Measurements from ENCODE around the gene NFE2L1.
"Not testable (repeated sequence)": the region's sequence is repeated elsewhere in the genome, so short reads cannot be mapped to it uniquely, and the experiment has no call there.

The NFE2L1 gene

DNA sequence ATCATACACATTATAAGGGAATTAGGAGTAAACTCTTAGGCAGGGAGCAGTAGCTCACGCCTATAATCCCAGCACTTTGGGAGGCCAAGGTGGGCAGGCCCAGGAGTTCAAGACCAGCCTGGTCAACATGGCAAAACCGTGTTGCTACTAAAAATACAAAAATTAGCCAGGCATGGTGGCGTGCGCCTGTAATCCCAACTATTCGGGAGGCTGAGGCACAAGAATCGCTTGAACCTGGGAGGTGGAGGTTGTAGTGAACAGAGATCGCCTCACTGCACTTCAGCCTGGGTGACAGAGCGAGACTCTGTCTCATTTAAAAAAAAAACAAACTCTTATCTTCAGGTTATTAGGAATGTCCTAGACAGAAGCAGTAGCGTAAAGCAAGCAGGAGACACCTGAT is 24.7 kb downstream of the NFE2L1 start:
- not testable (repeated sequence) for DNase-seq

DNA sequence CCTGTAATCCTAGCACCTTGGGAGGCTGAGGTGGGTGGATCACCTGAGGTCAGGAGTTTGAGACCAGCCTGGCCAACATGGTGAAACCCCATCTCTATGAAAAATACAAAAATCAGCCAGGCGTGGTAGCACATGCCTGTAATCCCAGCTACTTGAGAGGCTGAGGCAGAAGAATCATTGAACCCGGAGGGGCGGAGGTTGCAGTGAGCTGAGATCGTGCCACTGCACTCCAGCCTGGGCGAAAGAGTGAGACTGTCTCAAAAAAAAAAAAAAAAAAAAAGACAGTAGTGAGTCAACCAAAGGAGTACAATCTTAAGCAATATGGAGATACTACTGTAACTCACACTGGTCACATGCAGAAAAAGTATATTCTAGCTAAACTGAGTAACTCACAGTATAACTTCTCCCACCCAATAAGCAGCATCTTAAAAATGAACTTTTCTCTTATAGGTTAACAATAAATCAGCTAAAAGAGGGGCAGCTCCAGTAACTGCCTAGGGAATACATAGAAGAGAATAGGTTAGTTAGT is 25.5 kb downstream of the NFE2L1 start:
- not testable (repeated sequence) for DNase-seq

DNA sequence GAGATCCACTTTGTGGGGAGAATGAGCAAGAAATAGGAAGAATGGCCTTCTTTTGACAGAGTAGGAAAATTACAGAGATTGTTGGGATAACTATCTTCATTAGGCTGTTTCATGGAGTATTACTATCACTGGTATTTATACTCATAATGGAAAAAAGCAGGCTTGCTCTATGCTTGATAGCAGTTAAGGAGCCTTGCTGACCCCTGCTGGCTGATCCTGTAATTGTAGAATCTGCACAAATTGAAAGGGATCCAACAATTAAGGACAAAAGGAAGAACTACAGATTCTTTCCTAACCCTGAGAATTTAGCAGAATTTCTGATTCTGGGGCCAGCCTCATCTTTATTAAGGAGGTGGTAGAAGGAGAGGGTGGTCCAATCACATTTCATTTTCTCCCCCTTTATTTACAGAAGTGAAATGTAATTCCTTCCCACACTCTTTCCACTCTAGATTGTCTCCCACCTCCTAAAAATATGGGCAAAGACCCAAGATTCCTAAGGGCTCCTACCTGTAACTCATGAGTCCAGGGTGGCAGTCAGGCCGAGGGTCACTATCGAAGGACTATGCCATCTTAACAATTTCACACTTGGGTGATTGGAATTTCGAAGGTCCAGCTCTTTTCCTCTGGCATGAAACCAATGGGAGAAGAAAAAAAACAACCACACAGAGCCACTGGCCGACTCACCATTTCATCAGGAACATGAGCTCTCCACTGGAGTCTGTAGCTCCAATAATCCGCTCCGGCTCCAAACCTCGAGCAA is 26.3 kb downstream of the NFE2L1 start:
- peak; percentile 79 for DNase-seq

DNA sequence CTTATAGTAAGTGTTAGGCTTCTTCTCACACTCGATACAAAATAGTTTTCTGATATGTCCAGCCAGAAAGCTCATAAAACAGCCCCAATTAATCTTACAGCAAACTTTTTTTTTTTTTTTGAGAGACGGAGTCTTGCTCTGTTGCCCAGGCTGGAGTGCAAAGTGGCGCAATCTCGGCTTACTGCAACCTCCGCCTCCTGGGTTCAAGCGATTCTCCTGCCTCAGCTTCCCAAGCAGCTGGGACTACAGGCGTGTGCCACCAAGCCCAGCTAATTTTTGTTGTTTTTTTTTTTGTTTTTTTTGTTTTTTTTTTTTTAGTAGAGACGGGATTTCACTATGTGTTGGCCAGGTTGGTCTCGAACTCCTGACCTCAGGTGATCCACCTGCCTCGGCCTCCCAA is 29.0 kb downstream of the NFE2L1 start:
- DNase-seq, result not testable (repeated sequence)

DNA sequence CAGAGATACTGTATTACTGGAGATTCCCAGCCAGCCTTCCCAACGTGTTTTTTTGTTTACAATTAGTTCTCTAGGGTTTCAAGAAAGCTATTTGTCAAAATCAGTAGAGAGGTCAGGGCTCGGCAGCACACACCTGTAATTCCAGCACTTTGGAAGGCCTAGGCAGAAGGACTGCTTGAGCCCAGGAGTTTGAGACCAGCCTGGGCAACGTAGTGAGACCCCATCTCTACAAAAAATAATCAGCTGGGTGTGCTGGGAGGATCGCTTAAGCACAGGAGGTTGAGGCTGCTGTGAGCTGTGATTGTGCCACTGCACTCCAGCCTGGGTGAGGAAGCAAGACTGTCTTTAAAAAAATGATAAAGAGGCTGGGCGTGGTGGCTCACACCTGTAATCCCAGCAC is 33.7 kb downstream of the NFE2L1 start:
- no peak for DNase-seq

DNA sequence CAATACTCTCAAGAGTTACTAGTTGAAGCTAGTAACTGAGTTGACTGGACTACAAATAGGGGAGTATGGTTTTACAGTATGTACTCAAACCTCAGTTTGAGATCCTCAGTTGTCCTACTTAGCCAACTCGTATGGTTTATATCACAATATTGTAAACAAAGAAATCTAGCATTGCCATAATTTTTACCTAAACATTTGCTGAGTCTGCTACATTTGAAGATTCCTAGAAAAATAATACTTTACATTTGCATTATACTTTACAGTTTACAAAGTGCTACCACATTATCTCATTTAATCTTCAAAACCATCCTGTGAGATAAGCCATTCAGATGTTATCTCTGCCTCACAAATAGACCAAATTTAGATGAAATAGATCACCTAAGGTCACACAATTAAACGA is 36.8 kb downstream of the NFE2L1 start:
- no peak for DNase-seq

DNA sequence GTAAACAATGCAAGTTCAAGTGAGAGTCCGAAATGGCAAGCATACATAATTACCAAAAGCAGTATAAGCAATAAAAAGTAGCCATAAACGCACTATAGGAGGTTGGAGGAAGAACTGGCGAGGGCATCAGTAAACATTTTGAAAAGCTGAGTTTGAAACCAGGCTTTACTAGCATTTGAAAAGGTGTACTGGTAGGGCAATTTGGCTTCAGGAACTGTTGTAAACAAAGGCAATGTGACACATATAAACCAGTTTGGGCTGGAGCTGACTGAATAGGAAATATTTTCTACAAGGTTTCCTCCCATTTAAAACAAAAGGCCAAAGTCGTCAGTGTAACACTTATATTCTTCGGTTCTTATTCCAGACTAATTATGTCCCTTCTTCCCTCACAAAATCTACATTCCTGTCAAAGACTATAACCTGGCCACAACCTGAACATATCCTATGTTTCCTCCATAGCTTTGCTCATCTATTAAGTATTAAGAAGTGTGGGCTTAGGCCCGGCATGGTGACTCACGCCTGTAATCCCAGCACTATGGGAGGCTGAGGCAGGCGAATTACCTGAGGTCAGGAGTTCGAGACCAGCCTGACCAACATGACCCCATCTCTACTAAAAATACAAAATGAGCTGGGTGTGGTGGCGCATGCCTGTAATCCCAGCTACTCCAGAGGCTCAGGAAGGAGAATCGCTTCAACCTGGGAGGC is 45.3 kb downstream of the NFE2L1 start:
- DNase-seq, result no peak

- DNase-seq, result no peak
These were observed 47.5 kb downstream of the NFE2L1 start for GRCh38 chr17:48095611-48096010.

DNA sequence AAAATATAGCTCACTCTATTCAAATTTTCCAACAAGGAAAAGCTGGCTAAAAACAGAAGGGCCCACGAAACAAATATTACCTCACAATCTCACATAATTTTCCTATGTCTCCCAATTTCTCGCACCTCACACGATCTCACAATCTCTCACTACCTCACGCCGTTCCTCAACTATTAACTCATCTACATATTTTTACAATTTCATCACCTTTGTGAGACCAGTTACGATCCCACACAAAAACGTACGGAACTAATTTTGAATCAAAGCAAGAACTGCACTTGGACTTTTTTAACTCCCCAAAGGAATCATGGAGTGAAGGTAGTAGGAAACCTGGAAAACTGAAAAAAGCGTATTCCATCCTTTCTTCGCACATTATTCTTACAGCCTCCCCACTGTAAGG is 52.0 kb downstream of the NFE2L1 start:
- DNase-seq, result peak; percentile 76

- peak; percentile 82 for DNase-seq
These were observed 52.4 kb downstream of the NFE2L1 start for GRCh38 chr17:48100591-48101011.

DNA sequence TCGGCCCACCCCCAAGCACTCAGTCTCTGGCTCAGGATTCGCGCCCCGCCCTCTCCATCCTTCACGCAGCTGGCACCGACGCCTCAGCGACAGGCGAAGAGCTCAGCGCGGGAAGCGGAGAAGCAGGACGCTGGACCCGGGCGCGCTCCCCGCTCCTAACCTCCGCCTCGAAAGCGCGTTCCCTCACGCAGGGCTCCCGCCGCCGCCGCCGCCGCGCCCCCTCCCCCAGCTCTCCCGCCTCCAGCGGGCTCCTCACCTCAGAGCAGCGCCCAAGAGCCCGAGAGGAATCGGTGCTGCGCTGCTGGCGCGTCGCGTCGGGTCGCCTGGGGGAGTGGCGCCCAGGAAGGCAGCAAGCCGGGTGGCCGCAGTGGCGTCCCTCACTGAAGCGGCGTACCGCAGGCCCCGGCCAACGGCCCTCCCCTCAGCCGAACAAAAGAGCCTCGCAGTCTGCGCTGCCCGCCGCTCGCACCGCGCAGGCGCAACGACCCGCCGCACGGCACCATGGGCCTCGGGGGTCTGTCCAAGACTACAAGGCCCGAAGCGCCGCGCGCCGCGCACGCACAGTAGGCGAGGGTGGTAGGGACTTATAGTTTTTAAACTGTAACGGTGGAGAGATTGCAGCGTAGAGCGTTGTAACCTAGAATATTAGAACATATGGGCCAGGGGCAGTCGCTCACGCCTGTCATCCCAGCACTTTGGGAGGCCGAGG is 53.0 kb downstream of the NFE2L1 start, which contains the start of gene CBX1:
Gene CBX1, minus strand, starts transcription at position 467 of the 709 bp plus-strand sequence. CDS start 24,474 bp downstream, outside the sequence.
- peak; percentile 95 for DNase-seq

- no peak for DNase-seq
These were observed 54.0 kb downstream of the NFE2L1 start for GRCh38 chr17:48102043-48102750.

GRCh38 chr17:48102798-48103715 is 54.9 kb downstream of the NFE2L1 start:
- DNase-seq, result no peak

DNA sequence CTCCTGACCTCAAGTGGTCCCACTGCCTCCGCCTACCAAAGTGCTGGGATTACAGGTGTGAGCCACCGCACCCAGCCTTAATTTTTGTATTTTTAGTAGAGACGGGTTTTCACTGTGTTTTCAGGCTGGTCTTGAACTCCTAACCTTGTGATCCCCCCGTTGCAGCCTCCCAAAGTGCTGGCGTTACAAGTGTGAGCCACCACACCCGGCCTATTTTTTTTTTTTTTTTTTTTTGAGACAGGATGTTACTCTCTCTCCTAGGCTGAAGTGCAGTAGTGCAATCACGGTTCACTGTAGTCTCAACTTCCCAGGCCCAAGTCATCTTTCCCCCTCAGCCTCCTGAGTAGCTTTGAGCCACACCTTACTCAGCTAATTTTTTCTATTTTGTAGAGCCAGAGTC is 56.3 kb downstream of the NFE2L1 start:
- no peak for DNase-seq

DNA sequence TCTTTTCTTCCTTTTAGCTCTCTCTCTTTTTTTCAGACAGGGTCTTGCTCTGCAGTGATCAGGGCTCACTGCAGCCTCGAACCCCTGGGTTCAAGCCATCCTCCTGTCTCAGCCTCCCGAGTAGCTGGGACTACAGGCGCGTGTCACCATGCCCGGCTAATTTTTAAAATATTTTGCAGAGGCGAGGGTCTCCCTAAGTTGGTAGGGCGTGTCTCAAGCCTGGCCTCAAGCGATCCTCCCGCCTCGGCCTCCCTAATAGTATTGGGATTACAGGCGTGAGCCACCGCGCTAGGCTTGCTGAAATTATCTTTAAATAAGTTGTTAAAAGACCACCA is 58.6 kb downstream of the NFE2L1 start:
- no peak for DNase-seq

- peak; percentile 96 for DNase-seq
These were observed 59.2 kb downstream of the NFE2L1 start, which contains the start of gene SNX11 for GRCh38 chr17:48107137-48108055. SNX11 (plus strand) TSS chr17:48107766; CDS start chr17:48112044, 4,278 bp downstream.

DNA sequence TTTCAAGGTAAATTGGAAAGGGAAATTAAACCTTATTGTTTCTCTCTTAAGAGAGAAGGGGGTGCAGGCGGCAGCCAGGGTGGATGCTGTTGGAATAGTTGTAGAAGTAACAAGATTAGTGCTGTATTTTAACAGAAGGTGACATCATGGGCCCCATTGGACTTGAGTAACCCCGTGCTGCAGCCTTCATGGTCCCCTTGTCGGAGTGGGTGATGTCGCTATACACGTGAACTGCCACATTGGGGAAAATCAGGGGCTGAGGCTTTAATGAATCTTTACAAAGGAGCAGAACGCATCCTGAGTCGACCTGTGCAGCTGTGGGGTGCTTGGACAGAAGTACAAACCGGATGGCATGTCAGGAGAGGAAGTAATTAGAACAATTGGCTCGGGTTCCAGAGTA is 62.6 kb downstream of the NFE2L1 start:
- DNase-seq, result no peak
